ENCODE results near the gene ELN.

The ELN gene

DNA sequence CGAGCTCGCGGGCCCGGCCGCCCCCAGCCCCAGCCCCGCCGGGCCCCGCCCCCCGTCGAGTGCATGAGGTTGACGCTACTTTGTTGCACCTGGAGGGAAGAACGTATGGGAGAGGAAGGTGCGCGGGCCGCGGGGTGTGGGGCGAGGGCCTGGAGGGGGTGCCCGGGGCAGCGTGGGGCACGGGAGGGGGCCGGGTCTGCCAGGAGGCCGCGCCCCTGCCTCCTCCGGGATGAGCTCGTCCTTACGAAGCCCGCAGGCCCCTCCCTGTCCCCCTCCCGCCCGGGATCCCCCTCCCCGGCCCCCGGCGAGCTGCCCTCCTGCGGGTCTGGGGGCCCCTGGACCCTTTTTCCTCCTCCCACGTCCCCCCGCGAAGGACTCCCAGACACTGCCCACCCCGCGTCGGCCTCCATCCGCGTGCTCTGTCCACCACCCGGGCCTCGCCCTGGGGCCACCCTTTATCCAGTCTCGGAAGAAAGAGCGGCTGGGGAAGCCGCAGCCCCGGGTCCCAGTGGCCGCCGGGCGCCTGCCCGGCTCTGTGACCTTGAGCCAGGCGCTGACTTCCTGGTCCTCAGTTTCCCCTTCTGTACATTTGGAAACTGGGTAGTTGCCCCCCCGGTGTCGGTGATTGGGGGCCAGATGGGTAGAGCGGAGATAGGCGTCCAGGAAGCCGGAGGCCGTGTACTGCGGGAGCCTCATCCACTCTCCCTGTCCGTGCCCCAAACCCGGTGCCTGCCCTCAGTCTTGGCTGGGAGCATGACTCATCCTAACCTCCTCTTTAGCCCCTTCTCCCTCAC, 56.2 kb downstream of the ELN start:
- Histone ChIP-seq H3K27ac (peak overlapping the region; percentile 76), H3K27me3 (replicated peaks) (no peaks in the 10 kb centered on the region), H3K36me3 (replicated peaks) (peaks cover 23% of the 10 kb centered on the region), H3K4me3 (ENCODE audit: low read depth, low read length) (peak overlapping the region; percentile 70)
- no peak for DNase-seq
- TF ChIP-seq, protein P1, sequence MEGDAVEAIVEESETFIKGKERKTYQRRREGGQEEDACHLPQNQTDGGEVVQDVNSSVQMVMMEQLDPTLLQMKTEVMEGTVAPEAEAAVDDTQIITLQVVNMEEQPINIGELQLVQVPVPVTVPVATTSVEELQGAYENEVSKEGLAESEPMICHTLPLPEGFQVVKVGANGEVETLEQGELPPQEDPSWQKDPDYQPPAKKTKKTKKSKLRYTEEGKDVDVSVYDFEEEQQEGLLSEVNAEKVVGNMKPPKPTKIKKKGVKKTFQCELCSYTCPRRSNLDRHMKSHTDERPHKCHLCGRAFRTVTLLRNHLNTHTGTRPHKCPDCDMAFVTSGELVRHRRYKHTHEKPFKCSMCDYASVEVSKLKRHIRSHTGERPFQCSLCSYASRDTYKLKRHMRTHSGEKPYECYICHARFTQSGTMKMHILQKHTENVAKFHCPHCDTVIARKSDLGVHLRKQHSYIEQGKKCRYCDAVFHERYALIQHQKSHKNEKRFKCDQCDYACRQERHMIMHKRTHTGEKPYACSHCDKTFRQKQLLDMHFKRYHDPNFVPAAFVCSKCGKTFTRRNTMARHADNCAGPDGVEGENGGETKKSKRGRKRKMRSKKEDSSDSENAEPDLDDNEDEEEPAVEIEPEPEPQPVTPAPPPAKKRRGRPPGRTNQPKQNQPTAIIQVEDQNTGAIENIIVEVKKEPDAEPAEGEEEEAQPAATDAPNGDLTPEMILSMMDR (IDR thresholded peaks at IDR 0.05; ENCODE audit: low read depth, low read length, missing control alignments) = no peak
- in situ Hi-C loops (cut with HindIII; ENCODE audit: low pct_ligation_motif_present, low sequenced_read_pairs) = no loop called here

GRCh38 chr7:74084722-74085578, 57.0 kb downstream of the ELN start:
- Histone ChIP-seq H3K4me3 (ENCODE audit: low read depth, low read length) (peak overlapping the region; percentile 70), H3K36me3 (replicated peaks) (peaks cover 23% of the 10 kb centered on the region), H3K27me3 (replicated peaks) (no peaks in the 10 kb centered on the region), H3K27ac (peak overlapping the region; percentile 76)
- DNase-seq = no peak
- in situ Hi-C loops (cut with HindIII; ENCODE audit: low pct_ligation_motif_present, low sequenced_read_pairs) = no loop called here
- TF ChIP-seq, protein P1 (IDR thresholded peaks at IDR 0.05; ENCODE audit: low read depth, low read length, missing control alignments) = no peak

GRCh38 chr7:74087791-74088453, 59.9 kb downstream of the ELN start:
- in situ Hi-C loops (cut with HindIII; ENCODE audit: low pct_ligation_motif_present, low sequenced_read_pairs) = no loop called here
- H3K4me3 ChIP-seq (ENCODE audit: low read depth, low read length) = no peak overlapping the region
- no peak for DNase-seq
- H3K36me3 ChIP-seq (replicated peaks) = peaks cover 23% of the 10 kb centered on the region
- no peak overlapping the region for H3K27ac ChIP-seq
- TF ChIP-seq, protein P1 (IDR thresholded peaks at IDR 0.05; ENCODE audit: low read depth, low read length, missing control alignments) = no peak
- H3K27me3 ChIP-seq (replicated peaks) = no peaks in the 10 kb centered on the region

DNA sequence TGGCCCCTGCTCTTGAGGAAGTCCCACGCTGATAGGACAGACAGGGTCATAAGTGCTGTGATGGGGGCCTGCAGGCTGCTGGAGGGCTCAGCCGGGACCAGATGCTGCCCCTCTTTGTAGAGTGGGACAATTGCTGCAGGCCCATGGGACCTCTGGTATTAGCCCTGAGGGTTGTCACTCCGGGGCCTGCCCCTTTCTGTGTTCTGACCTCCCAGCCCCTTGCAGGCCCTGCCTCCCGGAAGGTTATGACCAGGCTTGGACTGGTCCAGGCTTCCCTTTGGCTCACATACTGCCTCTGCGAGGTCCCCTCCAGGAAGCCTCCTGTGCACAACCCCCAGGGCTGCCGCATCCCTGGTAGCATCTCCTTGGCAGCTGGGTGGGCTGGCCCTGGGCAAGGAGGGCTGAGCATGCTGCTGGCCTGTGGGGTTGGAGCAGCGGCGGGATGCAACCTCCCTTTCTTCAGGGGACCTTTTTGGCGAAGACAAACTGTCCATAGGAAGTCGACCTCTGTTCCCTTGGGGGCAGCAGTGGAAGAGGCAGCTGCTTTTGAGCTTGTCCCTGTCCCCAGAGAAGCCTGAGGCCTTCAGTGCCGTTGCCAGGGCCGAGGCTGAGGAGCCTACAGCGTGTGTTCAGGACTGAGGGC, 64.5 kb downstream of the ELN start:
- H3K27ac ChIP-seq = peak overlapping the region; percentile 93
- DNase-seq = no peak
- in situ Hi-C loops (cut with HindIII; ENCODE audit: low pct_ligation_motif_present, low sequenced_read_pairs) = no loop called here
- TF ChIP-seq, protein P1 (IDR thresholded peaks at IDR 0.05; ENCODE audit: low read depth, low read length, missing control alignments) = no peak
- H3K27me3 ChIP-seq (replicated peaks) = no peaks in the 10 kb centered on the region
- H3K36me3 ChIP-seq (replicated peaks) = peaks cover 19% of the 10 kb centered on the region
- no peak overlapping the region for H3K4me3 ChIP-seq (ENCODE audit: low read depth, low read length)

- in situ Hi-C loops (cut with HindIII; ENCODE audit: low pct_ligation_motif_present, low sequenced_read_pairs) = no loop called here
- no peak for DNase-seq
- TF ChIP-seq, protein P1 (IDR thresholded peaks at IDR 0.05; ENCODE audit: low read depth, low read length, missing control alignments) = no peak
- Histone ChIP-seq H3K27ac (peak overlapping the region; percentile 93), H3K27me3 (replicated peaks) (no peaks in the 10 kb centered on the region), H3K4me3 (ENCODE audit: low read depth, low read length) (no peak overlapping the region), H3K36me3 (replicated peaks) (peaks cover 18% of the 10 kb centered on the region)
Observed at GRCh38 chr7:74092964-74093471, 65.0 kb downstream of the ELN start.

All from brain microvascular endothelial cell (primary cell).